Activated T-cell treated with anti-CD3 and anti-CD28 coated beads, Interleukin-2, amount 50 U/mL, for 24 hours (primary cell): ENCODE results near the gene CDK6.
A peak's percentile ranks its signal among the peaks of the same experiment; 100 is the strongest.

ENCODE experiments used
- DNase-seq: peaks from one replicate; pipeline ENCODE4 v3.0.0-alpha.2; 2020
- H3K27ac Mint-ChIP-seq: 2 replicates; pipeline ENCODE4 v1.8.0; 2020; ENCODE audit warnings: mild to moderate bottlenecking, mixed read lengths
- H3K27me3 Mint-ChIP-seq: 2 replicates; pipeline ENCODE4 v1.8.0; 2020; ENCODE audit warnings: mixed read lengths
- H3K36me3 Mint-ChIP-seq: 2 replicates; pipeline ENCODE4 v1.8.0; 2020; ENCODE audit warnings: low read depth, mixed read lengths
- H3K4me1 Mint-ChIP-seq: 2 replicates; pipeline ENCODE4 v1.8.0; 2020; ENCODE audit warnings: low read depth, mixed read lengths
- H3K4me3 Mint-ChIP-seq: 2 replicates; pipeline ENCODE4 v1.8.0; 2020; ENCODE audit warnings: mild to moderate bottlenecking, moderate library complexity, mixed read lengths
- H3K9me3 Mint-ChIP-seq: 2 replicates; pipeline ENCODE4 v1.8.0; 2020; ENCODE audit warnings: mixed read lengths

CDK6 gene

GRCh38 chr7:92802406-92802805 is 34.0 kb downstream of the CDK6 start:
- no peak for DNase-seq
- Mint-ChIP-seq H3K4me3 (no peak overlapping the region), H3K27ac (no peak overlapping the region), H3K27me3 (no peaks in the 10 kb centered on the region), H3K4me1 (peaks cover 48% of the 10 kb centered on the region), H3K9me3 (peaks cover 6% of the 10 kb centered on the region), H3K36me3 (peaks cover 53% of the 10 kb centered on the region)

DNA sequence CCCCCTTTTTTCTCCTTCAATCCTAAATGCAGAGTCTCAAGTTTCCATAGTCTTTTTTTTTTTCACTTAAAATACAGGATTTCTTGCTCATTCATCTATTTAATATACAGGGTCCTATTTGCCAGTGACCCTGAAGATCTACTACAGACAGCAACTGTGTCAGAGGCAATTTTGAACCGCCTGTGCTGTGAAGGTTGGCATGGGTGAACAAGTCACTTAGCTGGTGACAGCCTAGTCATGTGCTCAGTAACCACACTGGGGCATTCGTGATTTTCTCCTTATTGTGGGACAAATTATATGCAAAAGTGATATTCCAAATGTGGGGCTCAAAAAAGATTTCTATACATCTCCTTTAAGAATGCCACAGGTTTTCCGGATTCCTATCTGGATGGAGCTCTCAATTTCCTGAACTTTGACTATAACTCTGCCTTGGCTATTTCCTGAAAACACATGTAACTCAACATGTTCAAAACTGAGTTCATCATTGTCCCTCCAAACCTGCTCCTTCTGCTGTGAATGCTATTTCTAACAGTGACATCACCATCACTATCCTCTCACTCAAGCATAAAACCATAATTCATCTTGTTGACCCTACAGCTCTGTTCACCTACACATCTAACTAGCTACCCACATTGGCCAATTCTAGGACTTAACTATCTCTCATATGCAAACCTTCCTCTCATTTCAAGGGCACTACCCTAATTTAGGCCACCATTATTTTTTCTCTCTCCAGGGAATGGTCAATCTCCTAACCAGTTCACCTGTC is 36.7 kb downstream of the CDK6 start:
- no peak for DNase-seq
- H3K4me3 Mint-ChIP-seq, result no peak overlapping the region
- no peaks in the 10 kb centered on the region for H3K27me3 Mint-ChIP-seq
- peaks cover 6% of the 10 kb centered on the region for H3K9me3 Mint-ChIP-seq
- no peak overlapping the region for H3K27ac Mint-ChIP-seq
- peaks cover 39% of the 10 kb centered on the region for H3K4me1 Mint-ChIP-seq
- peaks cover 42% of the 10 kb centered on the region for H3K36me3 Mint-ChIP-seq

- H3K4me3 Mint-ChIP-seq, result no peak overlapping the region
- H3K9me3 Mint-ChIP-seq, result peaks cover 5% of the 10 kb centered on the region
Observed at GRCh38 chr7:92798517-92799249, 37.7 kb downstream of the CDK6 start.

GRCh38 chr7:92797693-92798092 is 38.7 kb downstream of the CDK6 start:
- Mint-ChIP-seq H3K4me1 (peaks cover 43% of the 10 kb centered on the region), H3K9me3 (no peaks in the 10 kb centered on the region), H3K4me3 (no peak overlapping the region), H3K27ac (no peak overlapping the region), H3K27me3 (no peaks in the 10 kb centered on the region), H3K36me3 (peaks cover 42% of the 10 kb centered on the region)
- DNase-seq, result peak; percentile 58

More at GRCh38 chr7:92798517-92799249, 37.7 kb downstream of the CDK6 start:
- peaks cover 42% of the 10 kb centered on the region for H3K4me1 Mint-ChIP-seq
- no peak overlapping the region for H3K27ac Mint-ChIP-seq
- peaks cover 42% of the 10 kb centered on the region for H3K36me3 Mint-ChIP-seq
- H3K27me3 Mint-ChIP-seq, result no peaks in the 10 kb centered on the region
- no peak for DNase-seq

GRCh38 chr7:92797284-92797683 is 39.1 kb downstream of the CDK6 start:
- DNase-seq, result no peak
- H3K4me1 Mint-ChIP-seq, result peaks cover 42% of the 10 kb centered on the region
- H3K4me3 Mint-ChIP-seq, result no peak overlapping the region

DNA sequence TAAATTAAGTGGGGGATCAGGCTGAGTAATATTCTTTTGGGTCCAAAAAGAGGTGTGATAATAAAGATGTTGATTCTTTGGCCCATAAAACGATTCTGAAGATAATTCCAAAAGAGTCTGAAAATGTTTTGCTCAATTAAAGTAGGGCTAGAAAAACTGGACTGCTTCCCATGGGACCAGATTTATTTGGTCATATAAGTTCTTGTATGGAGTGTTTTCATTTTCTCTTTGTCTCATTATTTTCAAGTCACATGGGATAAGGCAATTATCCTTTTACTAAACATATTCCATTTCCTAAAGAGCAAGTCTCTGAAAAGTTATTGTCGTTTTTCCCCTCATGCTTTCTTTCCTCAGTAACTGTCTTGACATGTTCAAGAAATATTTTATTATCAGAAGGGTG is 41.5 kb downstream of the CDK6 start:
- H3K4me3 Mint-ChIP-seq, result no peak overlapping the region
- no peaks in the 10 kb centered on the region for H3K27me3 Mint-ChIP-seq
- DNase-seq, result no peak
- peaks cover 9% of the 10 kb centered on the region for H3K9me3 Mint-ChIP-seq
- H3K36me3 Mint-ChIP-seq, result peaks cover 57% of the 10 kb centered on the region
- H3K4me1 Mint-ChIP-seq, result peaks cover 54% of the 10 kb centered on the region
- H3K27ac Mint-ChIP-seq, result no peak overlapping the region

More at GRCh38 chr7:92797284-92797683, 39.1 kb downstream of the CDK6 start:
- Mint-ChIP-seq H3K9me3 (no peaks in the 10 kb centered on the region), H3K27ac (no peak overlapping the region), H3K27me3 (no peaks in the 10 kb centered on the region), H3K36me3 (peaks cover 42% of the 10 kb centered on the region)

DNA sequence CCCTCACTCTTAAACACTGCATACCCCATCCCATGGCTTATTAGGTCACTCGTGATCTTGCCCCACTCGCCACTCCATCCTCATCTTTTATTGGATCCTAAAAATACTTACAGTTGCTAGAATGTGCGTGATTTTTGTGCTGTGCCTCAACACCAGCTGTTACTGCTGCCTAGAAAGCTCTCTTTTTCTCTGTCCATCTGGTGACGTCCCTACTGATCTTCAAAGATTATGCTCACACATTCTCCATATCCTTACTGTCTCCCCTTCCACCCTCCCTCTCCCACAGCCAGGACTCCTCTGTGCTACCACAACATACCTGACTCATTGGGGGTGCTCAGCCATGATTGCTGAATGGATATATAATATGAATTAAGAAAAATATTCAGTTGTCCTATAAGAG is 42.0 kb downstream of the CDK6 start:
- Mint-ChIP-seq H3K9me3 (peaks cover 10% of the 10 kb centered on the region), H3K4me3 (no peak overlapping the region), H3K4me1 (peaks cover 55% of the 10 kb centered on the region), H3K27ac (no peak overlapping the region), H3K36me3 (peaks cover 61% of the 10 kb centered on the region), H3K27me3 (no peaks in the 10 kb centered on the region)
- no peak for DNase-seq

DNA sequence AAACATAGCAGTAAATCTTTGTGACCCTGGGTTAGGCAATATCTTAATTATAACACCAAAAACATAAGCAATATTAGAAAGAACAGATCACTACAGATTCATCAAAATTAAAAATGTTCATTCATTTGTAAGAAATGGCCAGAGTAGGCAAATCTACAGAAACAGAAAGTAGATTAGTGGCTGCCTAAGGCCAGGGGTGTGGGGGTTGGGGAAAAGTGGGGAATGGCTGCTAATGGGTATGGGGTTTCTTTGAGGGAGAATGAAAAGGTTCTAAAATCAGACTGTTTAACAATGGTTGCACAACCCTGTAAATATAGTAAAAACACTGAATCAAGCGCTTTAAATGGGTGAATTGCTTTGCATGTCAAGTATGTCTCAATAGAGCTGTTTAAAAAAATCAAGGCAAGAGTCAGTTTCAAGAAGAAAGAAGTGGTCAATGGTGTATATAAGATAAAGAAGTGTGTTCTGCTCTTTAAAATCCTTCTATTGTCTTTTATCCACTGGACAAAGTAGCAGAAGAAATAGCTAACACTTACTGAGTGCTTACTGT is 42.6 kb downstream of the CDK6 start:
- no peak overlapping the region for H3K27ac Mint-ChIP-seq
- peaks cover 10% of the 10 kb centered on the region for H3K9me3 Mint-ChIP-seq
- H3K27me3 Mint-ChIP-seq, result no peaks in the 10 kb centered on the region
- no peak overlapping the region for H3K4me3 Mint-ChIP-seq
- peaks cover 68% of the 10 kb centered on the region for H3K36me3 Mint-ChIP-seq
- no peak for DNase-seq
- H3K4me1 Mint-ChIP-seq, result peaks cover 57% of the 10 kb centered on the region

GRCh38 chr7:92790992-92791391 is 45.4 kb downstream of the CDK6 start:
- H3K27me3 Mint-ChIP-seq, result no peaks in the 10 kb centered on the region
- no peak for DNase-seq
- peaks cover 64% of the 10 kb centered on the region for H3K4me1 Mint-ChIP-seq
- no peak overlapping the region for H3K4me3 Mint-ChIP-seq
- peaks cover 86% of the 10 kb centered on the region for H3K36me3 Mint-ChIP-seq
- peaks cover 13% of the 10 kb centered on the region for H3K9me3 Mint-ChIP-seq
- H3K27ac Mint-ChIP-seq, result no peak overlapping the region

GRCh38 chr7:92788559-92789183 is 47.7 kb downstream of the CDK6 start:
- Mint-ChIP-seq H3K27me3 (no peaks in the 10 kb centered on the region), H3K4me3 (no peak overlapping the region), H3K4me1 (peaks cover 62% of the 10 kb centered on the region), H3K36me3 (peaks cover 84% of the 10 kb centered on the region), H3K9me3 (peaks cover 13% of the 10 kb centered on the region), H3K27ac (no peak overlapping the region)
- DNase-seq, result no peak

DNA sequence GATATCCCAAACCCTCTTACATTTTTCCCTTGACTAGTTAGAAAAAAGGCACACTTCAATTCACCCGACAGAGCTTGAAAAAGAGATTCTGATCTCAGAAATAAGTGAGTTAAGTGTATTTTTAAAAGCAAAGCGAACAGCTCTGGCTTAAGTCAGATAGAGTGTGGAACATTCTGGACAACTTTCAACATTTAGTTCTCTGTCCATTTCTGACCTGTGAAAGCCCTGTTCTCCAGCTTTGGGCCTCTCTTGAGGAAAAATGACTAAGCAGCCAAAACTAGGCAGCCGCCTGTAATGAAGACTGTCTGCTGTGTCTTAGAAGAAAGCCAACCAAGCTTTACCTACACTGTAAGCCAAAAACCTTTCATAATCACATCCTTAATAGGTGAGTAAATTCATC is 50.5 kb downstream of the CDK6 start:
- Mint-ChIP-seq H3K4me1 (peaks cover 67% of the 10 kb centered on the region), H3K27ac (peak overlapping the region; percentile 51), H3K9me3 (peaks cover 13% of the 10 kb centered on the region), H3K27me3 (no peaks in the 10 kb centered on the region), H3K4me3 (no peak overlapping the region), H3K36me3 (peaks cover 84% of the 10 kb centered on the region)
- DNase-seq, result no peak

DNA sequence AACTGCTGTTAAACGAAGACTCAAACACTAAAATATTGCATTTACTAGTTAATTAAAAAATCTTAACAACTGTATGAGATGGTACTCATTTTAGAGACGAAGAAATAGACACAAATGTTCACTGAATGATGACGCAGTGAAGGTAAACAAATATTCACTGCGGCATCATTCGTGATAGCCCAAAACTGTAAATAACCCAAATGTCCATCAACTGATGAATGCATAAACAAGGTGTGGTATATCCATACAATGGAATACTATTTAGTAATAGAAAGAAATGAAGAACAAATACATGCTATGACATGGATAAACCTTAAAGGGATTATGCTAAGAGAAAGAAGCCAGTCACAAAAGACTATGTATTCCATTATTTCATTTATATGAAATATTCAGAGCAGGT is 51.4 kb downstream of the CDK6 start:
- H3K36me3 Mint-ChIP-seq, result peaks cover 75% of the 10 kb centered on the region
- no peak overlapping the region for H3K4me3 Mint-ChIP-seq
- no peak for DNase-seq
- peak overlapping the region; percentile 51 for H3K27ac Mint-ChIP-seq
- H3K9me3 Mint-ChIP-seq, result peaks cover 6% of the 10 kb centered on the region
- no peaks in the 10 kb centered on the region for H3K27me3 Mint-ChIP-seq
- peaks cover 60% of the 10 kb centered on the region for H3K4me1 Mint-ChIP-seq

DNA sequence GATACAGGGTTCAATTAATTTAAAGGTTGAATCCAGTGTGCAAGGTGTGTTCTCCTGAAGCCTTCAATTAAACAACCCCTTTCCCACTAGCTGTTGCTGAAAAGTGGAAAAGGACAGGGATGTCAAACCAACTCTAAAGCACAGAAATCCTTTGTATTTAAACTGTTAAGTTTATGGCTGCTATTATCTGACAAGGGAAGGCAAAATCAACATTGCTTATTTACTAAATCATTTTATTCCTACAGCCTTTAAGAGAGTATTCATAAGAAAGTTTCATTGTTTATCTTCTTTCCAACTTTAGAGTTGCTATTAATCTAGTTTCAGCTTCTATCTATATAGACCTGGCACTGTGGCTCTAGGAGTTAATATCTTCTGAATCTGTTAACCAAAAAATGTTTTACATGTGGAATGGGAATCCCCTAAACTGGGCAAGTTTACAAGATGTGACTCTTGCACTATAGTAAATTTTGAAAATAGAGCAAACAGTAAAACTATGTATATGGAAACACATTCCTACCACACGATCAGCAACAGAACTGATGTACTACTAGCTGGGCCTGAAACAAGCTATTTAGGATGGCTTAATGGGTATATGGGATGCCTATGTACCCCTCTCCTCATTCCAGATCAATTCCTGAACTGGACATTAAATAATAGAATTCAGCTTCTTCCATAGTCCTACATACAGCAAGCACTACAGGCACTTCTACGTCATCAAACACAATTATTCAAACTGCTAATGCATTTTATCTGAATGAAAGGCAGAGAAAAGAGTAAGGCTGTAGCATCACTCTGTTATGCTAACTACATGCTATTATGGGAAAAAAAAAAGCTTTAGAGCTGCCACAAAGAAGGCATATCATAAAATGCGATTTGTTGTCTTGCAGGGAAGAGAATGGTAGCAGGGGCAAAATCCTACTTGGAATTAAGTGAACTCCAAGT is 52.8 kb downstream of the CDK6 start:
- Mint-ChIP-seq H3K9me3 (peaks cover 2% of the 10 kb centered on the region), H3K4me3 (no peak overlapping the region), H3K4me1 (peaks cover 62% of the 10 kb centered on the region), H3K27me3 (no peaks in the 10 kb centered on the region), H3K36me3 (peaks cover 69% of the 10 kb centered on the region), H3K27ac (peak overlapping the region; percentile 5)
- no peak for DNase-seq

GRCh38 chr7:92782855-92783254 is 53.5 kb downstream of the CDK6 start:
- Mint-ChIP-seq H3K27me3 (no peaks in the 10 kb centered on the region), H3K36me3 (peaks cover 71% of the 10 kb centered on the region), H3K27ac (peak overlapping the region; percentile 6), H3K4me3 (no peak overlapping the region), H3K4me1 (peaks cover 60% of the 10 kb centered on the region), H3K9me3 (no peaks in the 10 kb centered on the region)
- DNase-seq, result no peak
